WTC11 (cell line): ENCODE results near the gene MVD.

Source experiments
- AFF4 ChIP-seq: sonication (generic); formaldehyde crosslinking; IDR thresholded peaks from 2 replicates; pipeline ENCODE4 v1.8.1; 2023; ENCODE audit warnings: mild to moderate bottlenecking, missing genetic modification reagents, borderline replicate concordance
- ATF1 ChIP-seq: sonication (generic); formaldehyde crosslinking; IDR thresholded peaks from 2 replicates; pipeline ENCODE4 v1.8.1; 2023; ENCODE audit warnings: mild to moderate bottlenecking, moderate library complexity, missing genetic modification reagents
- ATF2 ChIP-seq: sonication (generic); formaldehyde crosslinking; IDR thresholded peaks from 2 replicates; pipeline ENCODE4 v1.8.1; 2022; ENCODE audit warnings: low read depth, missing genetic modification reagents, borderline replicate concordance
- CREM ChIP-seq: sonication (generic); formaldehyde crosslinking; IDR thresholded peaks from 2 replicates; pipeline ENCODE4 v1.8.1; 2022; ENCODE audit warnings: mild to moderate bottlenecking, missing genetic modification reagents, moderate library complexity
- CTCF ChIP-seq: fragments of 200-600 bp; IDR thresholded peaks from 2 replicates; pipeline ENCODE4 v1.8.0; 2022; ENCODE audit warnings: antibody characterized with exemption
- FOXJ3 ChIP-seq: sonication (generic); formaldehyde crosslinking; IDR thresholded peaks from 2 replicates; pipeline ENCODE4 v1.9.0; 2021; ENCODE audit warnings: missing genetic modification reagents, mild to moderate bottlenecking, borderline replicate concordance
- GABPB1 ChIP-seq: sonication (generic); formaldehyde crosslinking; IDR thresholded peaks from 2 replicates; pipeline ENCODE4 v1.8.1; 2023; ENCODE audit warnings: mild to moderate bottlenecking, missing genetic modification reagents
- HMGXB4 ChIP-seq: sonication (generic); formaldehyde crosslinking; IDR thresholded peaks from 2 replicates; pipeline ENCODE4 v1.8.1; 2023; ENCODE audit warnings: mild to moderate bottlenecking, moderate library complexity, missing genetic modification reagents
- IRF2 ChIP-seq: sonication (generic); formaldehyde crosslinking; IDR thresholded peaks from 2 replicates; pipeline ENCODE4 v1.8.0; 2022; ENCODE audit warnings: low read depth, missing genetic modification reagents, borderline replicate concordance
- NR2C2 ChIP-seq: sonication (generic); formaldehyde crosslinking; IDR thresholded peaks from 2 replicates; pipeline ENCODE4 v1.8.0; 2022; ENCODE audit warnings: mild to moderate bottlenecking, missing genetic modification reagents
- NR3C1 ChIP-seq: sonication (generic); formaldehyde crosslinking; conservative IDR thresholded peaks from 2 replicates; pipeline ENCODE4 v1.8.1; 2023; ENCODE audit warnings: low read depth, mild to moderate bottlenecking, missing genetic modification reagents
- PRDM15 ChIP-seq: sonication (generic); formaldehyde crosslinking; IDR thresholded peaks from 2 replicates; pipeline ENCODE4 v1.8.0; 2022; ENCODE audit warnings: missing genetic modification reagents
- USF1 ChIP-seq: sonication (generic); formaldehyde crosslinking; IDR thresholded peaks from 2 replicates; pipeline ENCODE4 v1.8.0; 2022; ENCODE audit warnings: mild to moderate bottlenecking, missing genetic modification reagents
- USF2 ChIP-seq: sonication (generic); formaldehyde crosslinking; IDR thresholded peaks from 2 replicates; pipeline ENCODE4 v1.8.1; 2023; ENCODE audit warnings: mild to moderate bottlenecking, missing genetic modification reagents, moderate library complexity

- TF ChIP-seq IRF2 (CRISPR knock-in tag), result no peak
- no peak for TF ChIP-seq NR3C1
- no peak for TF ChIP-seq GABPB1 (CRISPR knock-in tag)
- no peak for TF ChIP-seq CTCF
- TF ChIP-seq HMGXB4 (CRISPR knock-in tag), result no peak
- no peak for TF ChIP-seq ATF2 (CRISPR knock-in tag)
- no peak for TF ChIP-seq PRDM15 (CRISPR knock-in tag)
- TF ChIP-seq USF2 (CRISPR knock-in tag), result no peak
- no peak for TF ChIP-seq AFF4 (CRISPR knock-in tag)
- no peak for TF ChIP-seq NR2C2 (CRISPR knock-in tag)
- no peak for TF ChIP-seq FOXJ3 (CRISPR knock-in tag)
- TF ChIP-seq ATF1 (CRISPR knock-in tag), result no peak
- no peak for TF ChIP-seq CREM
- no peak for TF ChIP-seq USF1 (CRISPR knock-in tag)
These were observed 39.0 kb downstream of the MVD start for GRCh38 chr16:88623858-88624257.
